ENCODE measurements around the gene NTN1. TPM values are rescaled to one million over a fixed set of nuclear protein-coding genes. Genes with fewer than 3 reads are reported as not detected.

NTN1 gene
- total RNA-seq, 1 experiment from 2014 or later: 1.2 TPM

DNA sequence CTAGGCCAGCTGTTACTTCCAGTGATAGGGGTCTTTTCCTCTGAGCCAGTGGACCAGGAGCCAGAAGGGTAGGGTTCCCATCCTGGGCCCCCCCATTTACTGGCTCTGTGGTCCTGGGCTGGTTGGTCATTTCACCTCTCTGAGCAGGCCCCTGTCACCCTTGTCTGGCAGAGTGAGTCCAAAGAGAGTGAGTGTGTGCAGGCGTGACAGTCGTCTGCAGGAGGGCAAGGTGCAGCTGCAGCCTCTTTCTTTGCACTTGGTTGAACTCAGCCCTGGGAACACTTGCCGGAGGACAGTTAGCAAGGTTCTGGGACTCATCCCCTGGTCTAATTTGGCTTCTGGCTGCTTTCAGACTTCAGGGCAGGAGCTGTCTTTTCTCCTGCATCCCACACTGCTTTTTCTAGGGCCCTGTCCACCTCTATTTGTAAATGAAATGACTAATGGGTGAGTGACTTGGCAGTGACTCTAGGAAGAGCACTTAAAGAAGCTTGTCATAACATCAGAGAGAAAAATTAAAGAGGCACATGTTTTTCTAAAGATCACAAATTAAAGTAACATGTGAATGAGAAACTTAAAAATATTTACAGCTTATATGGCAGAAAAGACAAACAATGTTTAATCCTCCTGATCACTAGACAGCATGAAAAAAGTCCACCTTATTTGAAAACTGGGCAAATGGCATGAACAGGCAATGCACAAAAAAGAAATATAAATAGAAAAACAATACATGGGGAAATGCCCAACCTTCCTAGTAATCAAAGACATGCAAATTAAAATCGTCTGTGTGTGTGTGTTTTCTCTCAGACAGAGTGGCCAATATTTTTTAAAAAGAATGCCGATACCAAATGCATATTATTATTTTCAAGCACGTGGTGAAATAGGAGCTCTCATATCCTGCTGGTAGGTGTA is 137.5 kb downstream of the NTN1 start:
- H3K23ac ChIP-seq (ENCODE audit: insufficient read length, low read depth, low read length): no peak overlapping the region
- no peak overlapping the region for H2BK5ac ChIP-seq (ENCODE audit: insufficient read length, low read length)
- Mint-ChIP-seq H3K4me1 (peaks cover 36 to 37% of the 10 kb centered on the region in 2 experiments), H3K9me3 (peaks cover 7% of the 10 kb centered on the region in 2 experiments), H3K4me3 (no peak overlapping the region), H3K36me3 (ENCODE audit: insufficient read depth in 1 of 3, low read depth in 3 of 3) (no peaks in the 10 kb centered on the region), H3K27me3 (ENCODE audit: low read depth) (peaks cover 14% of the 10 kb centered on the region), H3K27ac (no peak overlapping the region)
- no peak for TF ChIP-seq CTCF (conservative IDR thresholded peaks at IDR 0.05)
- H3K23me2 ChIP-seq (ENCODE audit: insufficient read length, low read depth, low read length, poor library complexity, severe bottlenecking): peaks cover 4% of the 10 kb centered on the region
- no peaks in the 10 kb centered on the region for H3K79me1 ChIP-seq (ENCODE audit: insufficient read depth, low read depth, low read length, poor library complexity, severe bottlenecking)
- no peaks in the 10 kb centered on the region for H3K9me3 ChIP-seq (ENCODE audit: control insufficient read depth, low read depth, low read length)
- WGBS (ENCODE audit: extremely low coverage, insufficient read length, low lambda C conversion rate): no CpG with 5 or more reads among the region's 6 CpGs
- H3K79me2 ChIP-seq (ENCODE audit: insufficient read depth, low read length): no peaks in the 10 kb centered on the region
- no peak overlapping the region for H4K91ac ChIP-seq (ENCODE audit: insufficient read length, low read depth, low read length)
- H3K9ac ChIP-seq (ENCODE audit: extremely low read depth, insufficient read length, low read length): no peak overlapping the region
- no peak overlapping the region for H2BK12ac ChIP-seq (ENCODE audit: insufficient read length, low read depth, low read length)
- H3T11ph ChIP-seq (ENCODE audit: low read length): no peak overlapping the region
- no peak overlapping the region for H3K4me2 ChIP-seq (ENCODE audit: insufficient read depth, insufficient read length, low read length)
- no peak overlapping the region for H2BK15ac ChIP-seq (ENCODE audit: low read depth, low read length)
- DNase-seq: no peak
- H3K27ac ChIP-seq (ENCODE audit: insufficient read length, low read depth, low read length): no peak overlapping the region
- H4K20me1 ChIP-seq (ENCODE audit: control insufficient read depth, insufficient read depth, insufficient read length): no peaks in the 10 kb centered on the region
- no peak overlapping the region for H2AFZ ChIP-seq (ENCODE audit: low read length)
- no peak overlapping the region for H2AK5ac ChIP-seq (ENCODE audit: insufficient read length, low read length)
- H4K8ac ChIP-seq (replicated peaks; ENCODE audit: insufficient read length, low read depth, low read length): no peak overlapping the region
- H3K14ac ChIP-seq (ENCODE audit: insufficient read depth, low read length): no peak overlapping the region
- H3K4ac ChIP-seq (ENCODE audit: low read depth, low read length): no peak overlapping the region
- no peak overlapping the region for H4K5ac ChIP-seq (ENCODE audit: insufficient read length, low read depth, low read length)
- H3K4me1 ChIP-seq (ENCODE audit: insufficient read depth, low read length): no peaks in the 10 kb centered on the region; the same call in 1 of the 2 replicates
- H3K18ac ChIP-seq (ENCODE audit: insufficient read length, low read depth, low read length): no peak overlapping the region
- no peak overlapping the region for H2BK120ac ChIP-seq (ENCODE audit: low read depth, low read length, poor library complexity, severe bottlenecking)
- H2BK20ac ChIP-seq (ENCODE audit: low read depth, low read length, poor library complexity, severe bottlenecking): no peak overlapping the region
- no peak overlapping the region for H3K56ac ChIP-seq (ENCODE audit: insufficient read length, low read depth, low read length)
- no peaks in the 10 kb centered on the region for H3K27me3 ChIP-seq (ENCODE audit: insufficient read depth, low read length)
